Muscle layer of duodenum (tissue), 2 donors: ENCODE data around the gene SLC39A11.

ENCODE experiments used
- H3K27ac ChIP-seq: one replicate; pipeline ENCODE4 v1.7.0; 2013; ENCODE audit warnings: mild to moderate bottlenecking, low read length
- H3K27me3 ChIP-seq: one replicate; pipeline ENCODE4 v1.7.0; 2013; ENCODE audit warnings: low read depth, mild to moderate bottlenecking, control low read depth, low read length
- H3K36me3 ChIP-seq, 2 donors: one replicate each; pipeline ENCODE4 v1.7.0; 2013; ENCODE audit warnings: low read length in 2 of 2, control low read depth in 1 of 2, mild to moderate bottlenecking in 1 of 2; ENCODE audit not compliant: insufficient read depth in 2 of 2, control insufficient read depth in 1 of 2
- H3K4me1 ChIP-seq, 2 donors: one replicate each; pipeline ENCODE4 v1.7.0; 2013; ENCODE audit warnings: low read length in 2 of 2, mild to moderate bottlenecking in 2 of 2, control low read depth in 1 of 2, moderate library complexity in 1 of 2; ENCODE audit not compliant: insufficient read depth in 2 of 2, control insufficient read depth in 1 of 2
- H3K4me3 ChIP-seq, 2 donors: one replicate each; pipeline ENCODE4 v1.7.0; 2013; ENCODE audit warnings: low read length in 2 of 2, low read depth in 1 of 2, mild to moderate bottlenecking in 1 of 2
- H3K9me3 ChIP-seq, 2 donors: one replicate each; pipeline ENCODE4 v1.7.0; 2013; ENCODE audit warnings: low read length in 2 of 2, control low read depth in 1 of 2, mild to moderate bottlenecking in 1 of 2; ENCODE audit not compliant: control insufficient read depth in 1 of 2
- donor health status: healthy.

Gene SLC39A11

DNA sequence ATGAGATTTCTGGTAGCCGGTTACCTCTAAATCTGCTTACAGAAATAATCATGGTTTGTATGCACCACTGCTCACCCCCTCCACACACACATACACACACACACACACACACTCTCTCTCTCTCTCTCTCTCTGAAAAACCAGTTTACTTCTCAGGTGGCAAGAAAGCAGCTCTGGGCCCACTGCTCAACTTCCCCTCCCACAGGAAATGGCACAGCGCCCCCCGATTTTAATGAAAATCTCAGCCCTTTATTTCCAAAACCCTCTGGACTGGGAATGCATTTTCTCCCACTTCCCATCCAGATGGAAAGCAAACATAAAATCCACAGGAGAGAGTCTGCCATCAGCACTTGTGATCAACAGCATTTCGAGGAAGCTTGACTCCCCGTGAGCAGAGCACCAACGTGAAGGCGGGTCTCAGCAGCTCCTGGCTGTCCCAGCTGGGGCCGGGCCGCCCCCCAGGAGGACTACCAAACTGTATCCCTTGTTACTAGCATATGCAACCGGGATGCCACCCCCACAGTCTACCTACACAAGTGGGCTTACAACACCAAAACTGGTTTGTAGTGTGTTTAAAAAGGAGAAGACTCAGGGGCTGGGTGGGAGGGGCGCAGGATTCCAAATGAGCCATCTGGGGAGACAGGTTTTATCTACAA is 121.1 kb downstream of the SLC39A11 start:
- H3K27ac ChIP-seq: no peak overlapping the region

DNA sequence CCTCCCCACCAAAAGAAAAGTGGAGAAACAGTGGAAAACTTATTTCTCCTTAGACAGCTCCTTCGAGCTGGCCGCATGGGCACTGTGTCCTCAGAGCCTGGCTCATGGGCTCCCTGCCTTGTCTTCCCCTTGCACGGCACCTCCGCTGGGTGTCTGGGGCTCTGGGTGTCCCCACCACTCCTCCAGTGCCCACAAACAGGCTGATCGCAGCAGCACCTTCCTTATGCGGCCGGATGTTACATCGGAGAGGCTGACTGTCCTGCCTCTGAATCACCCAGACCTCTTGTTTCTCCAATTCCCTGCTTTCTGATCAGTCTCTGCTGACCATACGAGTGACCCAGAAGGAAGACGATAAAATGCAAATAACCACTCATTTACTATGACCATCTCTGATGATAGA is 121.7 kb downstream of the SLC39A11 start:
- H3K27ac ChIP-seq: no peak overlapping the region
- H3K9me3 ChIP-seq: no peaks in the 10 kb centered on the region
- H3K27me3 ChIP-seq: no peaks in the 10 kb centered on the region
- no peak overlapping the region for H3K4me3 ChIP-seq
- H3K36me3 ChIP-seq: no peaks in the 10 kb centered on the region
- no peaks in the 10 kb centered on the region for H3K4me1 ChIP-seq

More for the DNA sequence above, 121.1 kb downstream of the SLC39A11 start:
- H3K36me3 ChIP-seq: no peaks in the 10 kb centered on the region
- no peaks in the 10 kb centered on the region for H3K27me3 ChIP-seq
- no peak overlapping the region for H3K4me3 ChIP-seq
- no peaks in the 10 kb centered on the region for H3K9me3 ChIP-seq
- H3K4me1 ChIP-seq: no peaks in the 10 kb centered on the region

DNA sequence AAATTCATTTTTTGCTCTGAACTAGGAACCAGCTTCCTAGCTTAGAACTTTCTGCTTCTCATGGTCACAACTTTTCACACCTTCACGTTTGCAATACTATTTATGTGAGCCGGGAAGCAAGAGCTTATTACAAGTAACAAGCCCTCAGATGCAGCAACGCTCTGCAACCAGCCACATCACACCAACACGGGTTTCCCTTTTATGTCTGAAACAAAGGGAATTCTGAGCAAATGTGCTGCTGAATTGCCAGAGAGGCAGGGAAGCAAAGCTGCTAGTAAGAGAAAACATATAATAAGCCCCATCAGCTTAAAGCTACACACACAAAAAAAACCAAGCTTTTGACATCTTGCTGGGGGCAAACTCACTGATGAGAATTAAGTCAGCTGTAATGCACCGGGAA is 122.2 kb downstream of the SLC39A11 start:
- H3K4me3 ChIP-seq: no peak overlapping the region
- H3K36me3 ChIP-seq: no peaks in the 10 kb centered on the region
- H3K4me1 ChIP-seq: no peaks in the 10 kb centered on the region
- H3K9me3 ChIP-seq: no peaks in the 10 kb centered on the region
- H3K27me3 ChIP-seq: no peaks in the 10 kb centered on the region
- H3K27ac ChIP-seq: no peak overlapping the region

DNA sequence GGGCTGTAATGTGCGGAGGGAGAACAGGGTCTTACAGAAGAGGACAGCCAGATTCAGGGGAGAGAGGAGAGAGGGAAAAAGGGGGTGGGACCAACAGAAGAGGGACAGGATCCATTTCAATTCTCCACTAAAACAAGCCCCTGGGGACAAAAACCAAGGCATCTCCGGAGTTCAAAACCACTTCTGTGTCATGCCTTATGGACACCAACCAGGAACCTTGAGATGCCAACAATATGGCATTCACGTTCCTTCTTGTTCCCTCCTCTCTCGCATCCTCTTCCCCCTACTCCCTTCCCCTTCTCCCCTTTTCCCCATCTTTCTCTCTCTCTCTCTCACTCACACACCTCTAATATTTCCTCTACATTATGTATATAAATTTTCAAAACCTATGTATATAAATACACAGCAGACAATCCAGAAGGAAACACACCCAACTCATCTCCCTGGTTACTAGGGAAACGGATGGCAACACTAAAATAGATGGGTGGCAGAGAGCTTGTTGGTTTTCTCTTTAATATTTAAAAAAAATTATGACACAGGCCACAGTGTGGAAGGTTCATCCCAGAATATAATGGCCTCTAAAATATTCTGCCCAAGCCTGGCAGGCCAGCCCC is 123.1 kb downstream of the SLC39A11 start:
- H3K36me3 ChIP-seq: no peaks in the 10 kb centered on the region
- H3K27ac ChIP-seq: no peak overlapping the region
- H3K4me3 ChIP-seq: no peak overlapping the region
- no peaks in the 10 kb centered on the region for H3K4me1 ChIP-seq
- no peaks in the 10 kb centered on the region for H3K27me3 ChIP-seq
- no peaks in the 10 kb centered on the region for H3K9me3 ChIP-seq

- H3K9me3 ChIP-seq: no peaks in the 10 kb centered on the region
- H3K27me3 ChIP-seq: no peaks in the 10 kb centered on the region
- no peak overlapping the region for H3K4me3 ChIP-seq
- H3K27ac ChIP-seq: no peak overlapping the region
- no peaks in the 10 kb centered on the region for H3K4me1 ChIP-seq
- H3K36me3 ChIP-seq: no peaks in the 10 kb centered on the region
Measured at GRCh38 chr17:72968798-72969197, 123.7 kb downstream of the SLC39A11 start.

DNA sequence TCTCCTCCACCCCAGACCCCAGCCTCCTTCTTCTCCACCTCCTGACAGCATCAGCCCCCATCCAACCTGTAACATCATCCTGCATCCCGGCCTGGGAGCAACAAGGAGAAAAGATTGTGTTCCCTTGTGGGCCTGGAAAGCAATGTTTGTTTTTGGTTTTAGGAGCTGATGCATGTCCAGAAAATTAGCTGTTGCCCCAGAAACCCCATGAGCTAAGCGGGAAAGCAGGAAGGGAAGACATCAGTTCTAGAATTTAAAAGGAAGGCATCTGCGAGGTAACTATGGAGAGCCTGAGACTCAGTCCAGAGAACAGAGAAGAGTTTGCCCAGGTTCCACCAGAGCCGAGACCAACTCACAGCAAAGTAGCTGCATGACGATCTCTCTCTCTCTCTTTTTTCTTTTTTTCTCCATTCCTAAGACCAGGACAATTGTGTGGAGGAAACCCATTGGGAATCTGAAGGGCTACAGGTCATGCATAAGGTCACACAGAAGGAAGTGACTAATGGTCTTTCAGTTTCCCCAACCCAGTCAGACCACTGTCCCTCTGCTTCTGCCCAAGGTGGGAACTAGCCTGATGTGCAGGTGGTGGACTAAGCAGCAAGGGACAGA is 124.4 kb downstream of the SLC39A11 start:
- Histone ChIP-seq H3K9me3 (no peaks in the 10 kb centered on the region), H3K36me3 (no peaks in the 10 kb centered on the region), H3K4me1 (no peaks in the 10 kb centered on the region), H3K4me3 (no peak overlapping the region), H3K27ac (no peak overlapping the region), H3K27me3 (no peaks in the 10 kb centered on the region)

DNA sequence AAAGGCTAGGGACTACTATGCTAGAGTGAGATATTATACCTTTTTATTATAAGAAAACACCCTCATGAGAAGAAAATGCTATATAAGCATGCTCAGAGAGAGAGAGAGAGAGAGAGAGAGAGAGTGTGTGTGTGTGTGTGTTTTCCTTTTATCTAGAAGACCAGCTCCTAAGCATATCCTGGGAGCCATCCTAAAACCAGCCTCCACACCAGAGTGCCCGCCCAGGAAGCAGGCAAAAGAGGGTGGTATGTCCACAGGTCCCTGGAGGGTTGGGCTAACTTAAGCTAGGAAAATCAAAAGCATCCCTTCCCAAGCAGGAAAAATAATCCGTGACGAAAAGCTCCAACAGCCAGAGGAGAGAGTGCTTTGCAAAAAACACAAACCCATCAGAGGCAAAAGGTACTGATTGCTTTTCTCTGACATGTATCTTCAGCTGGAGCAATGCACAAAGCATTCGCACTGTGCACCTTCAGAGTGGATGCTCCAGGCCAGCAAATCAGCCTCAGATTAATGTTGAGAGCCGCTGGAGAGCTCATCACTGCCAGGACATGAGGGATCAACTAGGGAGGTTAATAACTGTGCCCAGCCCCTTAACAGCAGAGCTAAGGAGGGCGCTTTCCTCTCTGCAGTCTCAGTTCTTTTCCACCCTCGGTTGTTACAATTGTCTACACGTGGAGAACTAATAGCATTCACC is 125.1 kb downstream of the SLC39A11 start:
- Histone ChIP-seq H3K36me3 (no peaks in the 10 kb centered on the region), H3K9me3 (no peaks in the 10 kb centered on the region), H3K27me3 (no peaks in the 10 kb centered on the region), H3K4me1 (no peaks in the 10 kb centered on the region), H3K27ac (no peak overlapping the region), H3K4me3 (no peak overlapping the region)

- Histone ChIP-seq H3K27me3 (no peaks in the 10 kb centered on the region), H3K36me3 (no peaks in the 10 kb centered on the region), H3K27ac (no peak overlapping the region), H3K4me3 (no peak overlapping the region), H3K9me3 (no peaks in the 10 kb centered on the region), H3K4me1 (no peaks in the 10 kb centered on the region)
Measured at GRCh38 chr17:72962106-72962505, 130.4 kb downstream of the SLC39A11 start.

DNA sequence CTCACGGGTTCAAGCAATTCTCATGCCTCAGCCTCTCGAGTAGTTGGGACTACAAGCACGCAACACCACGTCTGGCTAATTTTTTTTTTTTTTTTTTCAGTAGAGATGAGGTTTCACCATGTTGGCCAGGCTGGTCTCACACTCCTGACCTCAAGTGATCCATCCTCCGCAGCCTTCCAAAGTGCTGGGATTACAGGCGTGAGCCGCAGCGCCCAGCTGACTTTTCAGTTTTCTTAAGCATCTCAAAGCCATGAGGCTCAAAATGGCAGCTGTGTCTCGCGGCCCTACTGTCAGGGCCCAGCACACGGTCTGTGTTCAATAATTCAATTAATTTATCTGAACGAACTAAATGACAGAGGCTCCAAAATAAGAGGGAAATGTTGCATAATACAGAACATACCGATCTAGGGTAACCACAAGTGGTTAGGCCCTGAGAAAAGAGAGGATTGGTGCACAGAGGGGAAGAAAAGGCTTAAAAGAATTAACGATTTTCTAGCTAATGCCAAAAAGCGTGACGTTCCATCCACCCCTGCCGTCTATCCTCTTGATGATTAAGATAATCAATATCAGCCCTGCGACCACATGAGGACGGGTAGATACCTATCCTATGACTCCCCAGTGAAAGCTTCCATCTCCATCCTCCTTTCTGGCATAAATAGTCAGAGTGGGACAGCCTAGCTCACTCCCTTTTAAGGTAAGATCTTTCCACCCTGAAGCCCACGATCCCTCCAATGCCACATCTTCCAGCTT is 136.9 kb downstream of the SLC39A11 start:
- H3K4me3 ChIP-seq: no peak overlapping the region
- no peaks in the 10 kb centered on the region for H3K27me3 ChIP-seq
- H3K4me1 ChIP-seq: no peaks in the 10 kb centered on the region
- no peaks in the 10 kb centered on the region for H3K36me3 ChIP-seq
- H3K27ac ChIP-seq: no peak overlapping the region
- H3K9me3 ChIP-seq: no peaks in the 10 kb centered on the region

- no peaks in the 10 kb centered on the region for H3K27me3 ChIP-seq
- H3K4me1 ChIP-seq: no peaks in the 10 kb centered on the region
- H3K9me3 ChIP-seq: no peaks in the 10 kb centered on the region
- no peak overlapping the region for H3K4me3 ChIP-seq
- H3K36me3 ChIP-seq: no peaks in the 10 kb centered on the region
- no peak overlapping the region for H3K27ac ChIP-seq
Measured at GRCh38 chr17:72954579-72954978, 137.9 kb downstream of the SLC39A11 start.

DNA sequence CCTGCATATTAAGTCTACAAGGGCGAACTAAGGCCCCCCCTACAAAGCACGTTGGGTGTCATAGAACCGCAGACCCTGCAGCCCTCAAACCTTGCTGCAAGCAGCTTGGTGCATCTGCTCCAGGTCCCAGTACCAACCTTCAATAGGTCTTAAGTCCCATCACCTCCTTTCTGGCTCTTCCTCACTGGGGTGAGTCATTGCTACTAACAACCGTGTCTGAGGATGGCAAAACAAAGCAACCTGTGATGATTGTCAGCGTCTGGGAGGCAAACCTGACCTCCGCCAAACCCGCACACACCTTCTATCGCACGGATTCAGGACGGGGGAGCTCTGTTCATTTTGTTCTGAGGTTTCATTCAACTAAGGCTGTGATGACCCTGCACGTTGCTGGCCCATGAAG is 138.9 kb downstream of the SLC39A11 start:
- Histone ChIP-seq H3K36me3 (no peaks in the 10 kb centered on the region), H3K9me3 (no peaks in the 10 kb centered on the region), H3K4me1 (no peaks in the 10 kb centered on the region), H3K27ac (no peak overlapping the region), H3K27me3 (no peaks in the 10 kb centered on the region), H3K4me3 (no peak overlapping the region)
